GM12865 (cell line): Measurements from ENCODE around the gene NHS.

Source experiments
- DNase-seq: peaks from one replicate; pipeline ENCODE4 v3.0.0; 2010; ENCODE audit warnings: low read depth
- H3K4me3 ChIP-seq: 2 replicates; pipeline ENCODE4 v1.5.1; 2011; ENCODE audit warnings: mild to moderate bottlenecking, low read depth, low read length, control low read depth
- TF ChIP-seq, protein P1 (sequence below): IDR thresholded peaks from 2 replicates; pipeline ENCODE4 v1.5.1; 2011; ENCODE audit warnings: low read length, control low read depth, low read depth, inconsistent platforms; ENCODE audit not compliant: insufficient read depth; ENCODE audit errors: missing control alignments

Gene NHS

DNA sequence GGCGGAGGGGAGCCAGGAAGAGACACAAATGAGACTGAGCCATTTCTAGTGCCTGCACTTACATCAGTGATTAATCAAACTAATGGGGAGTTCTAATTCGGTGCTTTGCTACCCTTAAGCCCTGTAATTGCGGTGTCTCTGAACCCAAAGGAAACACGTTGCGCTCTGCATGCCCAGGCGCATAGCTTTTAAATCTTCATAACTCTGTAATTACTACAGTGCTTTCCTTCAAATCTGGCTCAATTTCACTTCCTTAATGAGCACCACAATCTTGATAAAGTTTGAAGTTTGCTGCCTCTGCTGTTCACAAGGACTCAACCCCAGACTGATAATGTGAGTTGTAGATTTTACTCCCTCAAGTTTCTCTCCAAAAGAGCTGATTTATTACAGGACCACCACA is 5.7 kb upstream of the NHS start:
- H3K4me3 ChIP-seq, result no peak overlapping the region
- TF ChIP-seq, protein P1, sequence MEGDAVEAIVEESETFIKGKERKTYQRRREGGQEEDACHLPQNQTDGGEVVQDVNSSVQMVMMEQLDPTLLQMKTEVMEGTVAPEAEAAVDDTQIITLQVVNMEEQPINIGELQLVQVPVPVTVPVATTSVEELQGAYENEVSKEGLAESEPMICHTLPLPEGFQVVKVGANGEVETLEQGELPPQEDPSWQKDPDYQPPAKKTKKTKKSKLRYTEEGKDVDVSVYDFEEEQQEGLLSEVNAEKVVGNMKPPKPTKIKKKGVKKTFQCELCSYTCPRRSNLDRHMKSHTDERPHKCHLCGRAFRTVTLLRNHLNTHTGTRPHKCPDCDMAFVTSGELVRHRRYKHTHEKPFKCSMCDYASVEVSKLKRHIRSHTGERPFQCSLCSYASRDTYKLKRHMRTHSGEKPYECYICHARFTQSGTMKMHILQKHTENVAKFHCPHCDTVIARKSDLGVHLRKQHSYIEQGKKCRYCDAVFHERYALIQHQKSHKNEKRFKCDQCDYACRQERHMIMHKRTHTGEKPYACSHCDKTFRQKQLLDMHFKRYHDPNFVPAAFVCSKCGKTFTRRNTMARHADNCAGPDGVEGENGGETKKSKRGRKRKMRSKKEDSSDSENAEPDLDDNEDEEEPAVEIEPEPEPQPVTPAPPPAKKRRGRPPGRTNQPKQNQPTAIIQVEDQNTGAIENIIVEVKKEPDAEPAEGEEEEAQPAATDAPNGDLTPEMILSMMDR, result no peak
- no peak for DNase-seq

DNA sequence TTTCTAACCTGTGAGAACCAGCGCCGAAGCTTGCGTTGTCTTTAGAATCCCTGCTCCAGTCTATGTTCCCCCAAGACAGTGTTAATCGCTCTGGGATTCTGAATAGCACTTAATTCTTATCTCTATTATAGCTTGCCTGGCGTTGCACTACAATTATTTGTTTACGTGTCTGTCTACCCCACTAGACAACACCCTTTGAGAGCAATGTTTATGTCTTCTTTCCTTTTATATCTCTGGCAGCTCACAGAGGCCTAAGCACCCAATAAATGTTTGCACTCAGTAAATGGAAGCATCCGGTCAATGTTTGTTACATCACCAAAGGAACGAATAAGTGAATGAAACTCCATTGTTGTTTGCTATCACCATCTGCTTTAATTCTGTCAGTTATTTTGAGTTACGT is 4.8 kb upstream of the NHS start:
- TF ChIP-seq, protein P1, result no peak
- H3K4me3 ChIP-seq, result no peak overlapping the region
- DNase-seq, result no peak

DNA sequence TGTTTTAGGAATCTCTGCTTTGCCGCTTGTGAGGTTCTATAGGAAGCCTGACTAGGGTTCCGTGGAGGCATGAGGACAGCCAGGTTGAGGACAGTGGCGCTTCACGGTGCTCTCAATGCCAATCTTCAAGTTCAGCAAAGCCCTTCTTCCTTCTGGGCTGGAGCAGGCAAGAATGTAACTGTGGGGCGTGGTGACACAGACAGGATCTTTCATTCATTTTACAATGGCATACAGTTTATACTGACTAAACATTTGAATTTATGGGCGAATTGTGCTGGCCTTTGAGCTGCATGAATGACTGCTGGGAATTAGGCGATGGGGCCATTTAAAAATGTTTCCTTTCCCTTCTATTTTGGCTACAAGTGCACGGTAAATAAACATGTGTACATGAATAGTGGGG is 2.9 kb upstream of the NHS start:
- no peak overlapping the region for H3K4me3 ChIP-seq
- DNase-seq, result no peak
- TF ChIP-seq, protein P1, result no peak

DNA sequence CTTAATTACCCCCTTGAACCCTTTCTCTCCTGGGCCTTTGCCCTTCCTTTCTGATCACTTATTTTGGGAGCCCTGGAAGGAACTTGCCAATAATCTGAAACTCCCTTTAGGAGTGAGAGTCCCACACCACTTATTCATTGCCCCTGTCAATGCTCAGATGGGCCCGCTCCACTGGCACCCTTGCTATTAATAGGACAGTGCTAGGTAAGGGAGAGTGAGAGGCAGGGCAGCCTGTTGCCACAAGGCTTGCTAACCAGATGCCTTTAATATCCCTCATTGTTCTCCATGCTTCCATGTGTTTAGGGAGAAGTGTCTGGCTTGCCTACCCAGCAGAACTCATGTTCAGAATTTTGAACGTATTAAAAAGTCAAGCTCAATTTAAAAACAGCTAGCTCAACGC is 1.7 kb upstream of the NHS start:
- no peak for DNase-seq
- TF ChIP-seq, protein P1, result no peak
- no peak overlapping the region for H3K4me3 ChIP-seq

DNA sequence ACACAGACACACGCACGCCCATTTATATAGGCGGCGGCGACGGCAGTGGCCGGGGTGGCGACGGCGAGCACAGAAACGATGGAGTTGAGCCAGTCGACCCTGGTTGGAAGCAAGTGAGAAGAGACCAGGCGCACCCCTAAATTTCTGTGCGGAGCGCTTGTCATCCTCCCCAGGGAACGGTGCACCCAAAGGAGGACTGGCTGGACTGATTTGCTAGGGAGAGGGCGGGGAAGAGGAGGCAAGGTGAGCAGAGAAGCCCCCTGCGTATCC is 302 bp downstream of the NHS start:
- TF ChIP-seq, protein P1, result no peak
- DNase-seq, result no peak
- H3K4me3 ChIP-seq, result no peak overlapping the region

DNA sequence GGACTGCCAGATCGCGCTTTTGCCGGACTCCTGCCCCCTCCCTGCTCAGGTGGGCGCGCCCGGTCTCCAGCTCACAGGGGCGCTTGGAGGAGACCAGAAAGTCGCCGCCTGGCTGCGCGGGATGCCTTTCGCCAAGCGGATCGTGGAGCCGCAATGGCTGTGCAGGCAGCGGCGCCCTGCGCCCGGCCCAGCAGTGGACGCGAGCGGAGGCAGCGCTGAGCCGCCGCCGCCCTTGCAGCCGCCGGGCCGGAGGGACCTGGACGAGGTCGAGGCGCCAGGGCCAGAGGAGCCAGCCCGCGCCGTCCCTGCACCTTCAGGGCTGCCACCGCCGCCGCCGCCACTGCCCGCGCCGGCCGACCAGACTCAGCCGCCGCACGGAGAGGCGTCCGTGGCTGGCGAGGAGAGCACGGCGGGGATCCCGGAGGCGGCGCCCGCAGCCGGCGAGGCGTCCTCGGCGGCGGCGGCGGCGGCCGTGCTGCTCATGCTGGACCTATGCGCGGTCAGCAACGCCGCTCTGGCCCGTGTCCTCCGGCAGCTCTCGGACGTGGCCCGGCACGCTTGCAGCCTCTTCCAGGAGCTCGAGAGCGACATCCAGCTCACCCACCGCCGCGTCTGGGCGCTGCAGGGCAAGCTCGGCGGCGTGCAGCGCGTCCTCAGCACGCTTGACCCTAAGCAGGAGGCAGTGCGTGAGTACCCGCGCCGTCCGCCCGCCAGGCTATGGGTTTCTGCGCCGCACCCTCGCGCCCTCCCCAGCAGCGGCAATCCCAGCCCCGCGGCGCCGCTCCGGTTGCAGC is 834 bp downstream of the NHS start:
- no peak for DNase-seq

More for the DNA sequence above, 834 bp downstream of the NHS start:
- no peak overlapping the region for H3K4me3 ChIP-seq
- TF ChIP-seq, protein P1, result no peak
